OCI-LY3 (cell line): ENCODE measurements around the gene SLC26A11.

Source experiments
- CTCF ChIP-seq: fragments of 200-600, 300-600 bp; sonication (generic); IDR thresholded peaks from 2 replicates; pipeline ENCODE4 v1.5.1; 2014; ENCODE audit warnings: antibody characterized with exemption, low read length, low read depth
- EZH2phosphoT487 ChIP-seq: fragments of 200-600 bp; shearing (Covaris generic); IDR thresholded peaks from 2 replicates; pipeline ENCODE4 v1.6.1; 2018; ENCODE audit warnings: antibody characterized with exemption, mixed run types, low read depth

DNA sequence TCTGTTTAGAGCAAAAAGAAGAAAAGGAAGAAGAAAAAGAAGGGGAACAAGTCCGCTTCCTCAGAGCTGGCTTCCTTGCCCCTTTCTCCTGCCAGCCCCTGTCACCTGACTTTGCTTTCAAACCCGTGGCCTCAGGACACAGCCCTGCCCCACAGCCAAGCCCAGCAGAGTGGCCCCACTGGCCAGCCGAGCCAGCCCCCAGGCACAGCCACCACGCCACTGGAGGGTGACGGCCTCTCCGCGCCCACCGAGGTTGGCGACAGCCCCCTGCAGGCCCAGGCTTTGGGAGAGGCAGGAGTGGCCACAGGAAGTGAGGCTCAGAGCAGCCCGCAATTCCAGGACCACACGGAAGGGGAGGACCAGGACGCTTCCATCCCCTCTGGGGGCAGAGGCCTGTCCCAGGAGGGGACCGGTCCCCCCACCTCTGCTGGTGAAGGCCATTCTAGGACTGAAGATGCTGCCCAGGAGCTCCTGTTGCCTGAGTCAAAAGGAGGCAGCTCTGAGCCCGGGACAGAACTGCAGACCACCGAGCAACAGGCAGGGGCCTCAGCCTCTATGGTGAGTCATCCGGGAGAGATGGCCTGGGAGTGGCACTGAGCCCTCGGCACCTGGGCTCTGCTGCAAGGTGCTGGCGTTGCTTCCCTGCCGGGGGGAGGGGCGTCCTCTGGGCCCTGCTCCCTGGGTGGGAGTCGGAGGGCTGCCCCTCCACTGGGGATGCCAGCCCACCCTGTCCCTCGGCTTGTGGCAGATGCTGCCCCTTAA is 67.8 kb downstream of the SLC26A11 start:
- TF ChIP-seq CTCF (no peak), EZH2phosphoT487 (no peak)
